Measurements from ENCODE around the gene DIABLO.
A peak's percentile ranks its signal among the peaks of the same experiment; 100 is the strongest.
"Not testable (repeated sequence)": the region's sequence is repeated elsewhere in the genome, so short reads cannot be mapped to it uniquely, and the experiment has no call there.

The DIABLO gene

GRCh38 chr12:122215771-122216170 is 10.1 kb downstream of the DIABLO start:
- no peak for DNase-seq (ENCODE audit: low read depth in 4 of 4, low spot score in 1 of 4)

- DNase-seq (ENCODE audit: low read depth in 4 of 4, low spot score in 1 of 4): no peak
These were observed 17.6 kb downstream of the DIABLO start for GRCh38 chr12:122208073-122208820.

- DNase-seq (ENCODE audit: low read depth in 4 of 4, low spot score in 1 of 4): no peak
These were observed 18.5 kb downstream of the DIABLO start for GRCh38 chr12:122207391-122207790.

GRCh38 chr12:122206976-122207375 is 18.9 kb downstream of the DIABLO start:
- no peak for DNase-seq (ENCODE audit: low read depth in 4 of 4, low spot score in 1 of 4)

GRCh38 chr12:122206111-122206881 is 19.6 kb downstream of the DIABLO start:
- no peak for DNase-seq (ENCODE audit: low read depth in 4 of 4, low spot score in 1 of 4)

GRCh38 chr12:122205053-122205925 is 20.6 kb downstream of the DIABLO start:
- DNase-seq (ENCODE audit: low read depth in 4 of 4, low spot score in 1 of 4): no peak

GRCh38 chr12:122204167-122205052 is 21.4 kb downstream of the DIABLO start:
- no peak for DNase-seq (ENCODE audit: low read depth in 4 of 4, low spot score in 1 of 4)

- DNase-seq (ENCODE audit: low read depth in 4 of 4, low spot score in 1 of 4): peak in 3 of 4 experiments; percentile 43 to 62 (median 47)
These were observed 22.3 kb downstream of the DIABLO start, which contains the start of gene B3GNT4 for GRCh38 chr12:122203301-122204166. Gene B3GNT4 (plus strand): TSS chr12:122203709. CDS start chr12:122204619, 910 bp downstream.

- DNase-seq (ENCODE audit: low read depth in 4 of 4, low spot score in 1 of 4): not testable (repeated sequence)
These were observed 23.0 kb downstream of the DIABLO start for GRCh38 chr12:122202811-122203210.

- no peak for DNase-seq (ENCODE audit: low read depth in 4 of 4, low spot score in 1 of 4)
These were observed 23.8 kb downstream of the DIABLO start for GRCh38 chr12:122202017-122202416.

GRCh38 chr12:122201381-122201780 is 24.5 kb downstream of the DIABLO start:
- DNase-seq (ENCODE audit: low read depth in 4 of 4, low spot score in 1 of 4): no peak

- no peak for DNase-seq (ENCODE audit: low read depth in 4 of 4, low spot score in 1 of 4)
These were observed 25.2 kb downstream of the DIABLO start for GRCh38 chr12:122200541-122201175.

- DNase-seq (ENCODE audit: low read depth in 4 of 4, low spot score in 1 of 4): no peak
These were observed 26.1 kb downstream of the DIABLO start for GRCh38 chr12:122199484-122200355.

- no peak for DNase-seq (ENCODE audit: low read depth in 4 of 4, low spot score in 1 of 4)
These were observed 28.3 kb downstream of the DIABLO start for GRCh38 chr12:122197612-122197966.

- no peak for DNase-seq (ENCODE audit: low read depth in 4 of 4, low spot score in 1 of 4)
These were observed 30.4 kb downstream of the DIABLO start for GRCh38 chr12:122195405-122195804.

- DNase-seq (ENCODE audit: low read depth in 4 of 4, low spot score in 1 of 4): no peak
These were observed 31.0 kb downstream of the DIABLO start for GRCh38 chr12:122194804-122195203.

GRCh38 chr12:122192441-122192840 is 33.4 kb downstream of the DIABLO start:
- DNase-seq (ENCODE audit: low read depth in 4 of 4, low spot score in 1 of 4): no peak
